ENCODE results near the gene TNIP2. TPM values are rescaled to one million over a fixed set of nuclear protein-coding genes. Genes with fewer than 3 reads are reported as not detected.
A peak's percentile ranks its signal among the peaks of the same experiment; 100 is the strongest.

The TNIP2 gene
- total and polyA plus RNA-seq, 2 of the 13 experiments (the other 11 are each of a cell fraction or from before 2014, with no cell fraction given) = 25.6 to 38.0 TPM

DNA sequence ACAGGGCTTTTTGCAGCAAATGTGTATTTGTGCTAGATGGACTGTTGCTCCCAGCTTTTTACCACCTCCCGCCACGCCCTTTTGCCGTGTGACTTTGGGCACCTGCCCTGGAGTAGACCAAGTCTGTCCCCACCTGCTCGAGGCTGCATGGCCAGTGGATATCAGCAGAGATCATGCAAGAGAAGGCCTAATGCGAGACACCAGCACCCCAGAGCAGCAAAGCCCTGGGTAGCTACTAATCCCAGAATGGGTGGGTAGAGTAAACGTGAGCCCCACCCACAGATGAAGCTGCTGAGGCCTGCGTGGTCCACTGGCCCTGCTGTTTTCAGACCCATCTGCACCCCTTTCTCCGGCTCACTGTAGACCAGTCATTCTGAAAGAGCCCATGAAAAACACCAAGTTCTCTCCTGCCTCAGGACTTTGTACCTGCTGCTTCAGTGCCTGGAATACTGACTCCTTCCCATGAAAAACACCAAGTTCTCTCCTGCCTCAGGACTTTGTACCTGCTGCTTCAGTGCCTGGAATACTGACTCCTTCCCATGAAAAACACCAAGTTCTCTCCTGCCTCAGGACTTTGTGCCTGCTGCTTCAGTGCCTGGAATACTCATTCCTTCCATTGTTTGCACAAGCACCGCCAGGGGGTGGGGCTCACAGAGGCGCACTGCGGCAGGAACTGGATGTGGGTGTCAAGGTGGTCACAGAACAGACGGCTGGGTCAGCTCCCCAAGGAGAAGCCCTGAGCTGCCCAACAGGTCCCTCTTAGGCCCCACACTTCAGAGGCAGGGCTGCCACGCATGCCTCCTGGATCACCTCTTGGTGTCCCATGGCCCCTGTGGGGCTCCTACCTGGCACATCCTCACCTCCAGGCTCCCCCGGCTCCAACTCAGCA, 5.1 kb upstream of the TNIP2 start (continued):
- no peak for TF ChIP-seq ATF1 (CRISPR knock-in tag; IDR thresholded peaks at IDR 0.05)
- no peak for TF ChIP-seq ZFAT (CRISPR knock-in tag; conservative IDR thresholded peaks at IDR 0.05)
- TF ChIP-seq ZMYM4 (CRISPR knock-in tag; IDR thresholded peaks at IDR 0.05) = peak; percentile 22; the same call in 1 of the 2 replicates
- TF ChIP-seq, protein P1, sequence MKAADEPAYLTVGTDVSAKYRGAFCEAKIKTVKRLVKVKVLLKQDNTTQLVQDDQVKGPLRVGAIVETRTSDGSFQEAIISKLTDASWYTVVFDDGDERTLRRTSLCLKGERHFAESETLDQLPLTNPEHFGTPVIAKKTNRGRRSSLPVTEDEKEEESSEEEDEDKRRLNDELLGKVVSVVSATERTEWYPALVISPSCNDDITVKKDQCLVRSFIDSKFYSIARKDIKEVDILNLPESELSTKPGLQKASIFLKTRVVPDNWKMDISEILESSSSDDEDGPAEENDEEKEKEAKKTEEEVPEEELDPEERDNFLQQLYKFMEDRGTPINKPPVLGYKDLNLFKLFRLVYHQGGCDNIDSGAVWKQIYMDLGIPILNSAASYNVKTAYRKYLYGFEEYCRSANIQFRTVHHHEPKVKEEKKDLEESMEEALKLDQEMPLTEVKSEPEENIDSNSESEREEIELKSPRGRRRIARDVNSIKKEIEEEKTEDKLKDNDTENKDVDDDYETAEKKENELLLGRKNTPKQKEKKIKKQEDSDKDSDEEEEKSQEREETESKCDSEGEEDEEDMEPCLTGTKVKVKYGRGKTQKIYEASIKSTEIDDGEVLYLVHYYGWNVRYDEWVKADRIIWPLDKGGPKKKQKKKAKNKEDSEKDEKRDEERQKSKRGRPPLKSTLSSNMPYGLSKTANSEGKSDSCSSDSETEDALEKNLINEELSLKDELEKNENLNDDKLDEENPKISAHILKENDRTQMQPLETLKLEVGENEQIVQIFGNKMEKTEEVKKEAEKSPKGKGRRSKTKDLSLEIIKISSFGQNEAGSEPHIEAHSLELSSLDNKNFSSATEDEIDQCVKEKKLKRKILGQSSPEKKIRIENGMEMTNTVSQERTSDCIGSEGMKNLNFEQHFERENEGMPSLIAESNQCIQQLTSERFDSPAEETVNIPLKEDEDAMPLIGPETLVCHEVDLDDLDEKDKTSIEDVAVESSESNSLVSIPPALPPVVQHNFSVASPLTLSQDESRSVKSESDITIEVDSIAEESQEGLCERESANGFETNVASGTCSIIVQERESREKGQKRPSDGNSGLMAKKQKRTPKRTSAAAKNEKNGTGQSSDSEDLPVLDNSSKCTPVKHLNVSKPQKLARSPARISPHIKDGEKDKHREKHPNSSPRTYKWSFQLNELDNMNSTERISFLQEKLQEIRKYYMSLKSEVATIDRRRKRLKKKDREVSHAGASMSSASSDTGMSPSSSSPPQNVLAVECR (CRISPR knock-in tag; IDR thresholded peaks at IDR 0.05; ENCODE audit: borderline replicate concordance) = no peak; the same call in 1 of the 2 replicates
- no peak for TF ChIP-seq HNRNPH1 (optimal IDR thresholded peaks at IDR 0.05; ENCODE audit: low read depth, low read length)
- no peak for TF ChIP-seq CHD2 (IDR thresholded peaks at IDR 0.05; ENCODE audit: low read depth, low read length)
- TF ChIP-seq ZNF674 (CRISPR knock-in tag; IDR thresholded peaks at IDR 0.05; ENCODE audit: low read depth) = no peak
- TF ChIP-seq, protein P2, sequence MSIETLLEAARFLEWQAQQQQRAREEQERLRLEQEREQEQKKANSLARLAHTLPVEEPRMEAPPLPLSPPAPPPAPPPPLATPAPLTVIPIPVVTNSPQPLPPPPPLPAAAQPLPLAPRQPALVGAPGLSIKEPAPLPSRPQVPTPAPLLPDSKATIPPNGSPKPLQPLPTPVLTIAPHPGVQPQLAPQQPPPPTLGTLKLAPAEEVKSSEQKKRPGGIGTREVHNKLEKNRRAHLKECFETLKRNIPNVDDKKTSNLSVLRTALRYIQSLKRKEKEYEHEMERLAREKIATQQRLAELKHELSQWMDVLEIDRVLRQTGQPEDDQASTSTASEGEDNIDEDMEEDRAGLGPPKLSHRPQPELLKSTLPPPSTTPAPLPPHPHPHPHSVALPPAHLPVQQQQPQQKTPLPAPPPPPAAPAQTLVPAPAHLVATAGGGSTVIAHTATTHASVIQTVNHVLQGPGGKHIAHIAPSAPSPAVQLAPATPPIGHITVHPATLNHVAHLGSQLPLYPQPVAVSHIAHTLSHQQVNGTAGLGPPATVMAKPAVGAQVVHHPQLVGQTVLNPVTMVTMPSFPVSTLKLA (IDR thresholded peaks at IDR 0.05) = no peak
- no peak for TF ChIP-seq ZNF225 (CRISPR knock-in tag; IDR thresholded peaks at IDR 0.05)
- peak; percentile 53; the same call in 1 of the 2 replicates for TF ChIP-seq SIN3A (IDR thresholded peaks at IDR 0.05; ENCODE audit: borderline replicate concordance, low read depth, low read length)
- TF ChIP-seq, protein P3, sequence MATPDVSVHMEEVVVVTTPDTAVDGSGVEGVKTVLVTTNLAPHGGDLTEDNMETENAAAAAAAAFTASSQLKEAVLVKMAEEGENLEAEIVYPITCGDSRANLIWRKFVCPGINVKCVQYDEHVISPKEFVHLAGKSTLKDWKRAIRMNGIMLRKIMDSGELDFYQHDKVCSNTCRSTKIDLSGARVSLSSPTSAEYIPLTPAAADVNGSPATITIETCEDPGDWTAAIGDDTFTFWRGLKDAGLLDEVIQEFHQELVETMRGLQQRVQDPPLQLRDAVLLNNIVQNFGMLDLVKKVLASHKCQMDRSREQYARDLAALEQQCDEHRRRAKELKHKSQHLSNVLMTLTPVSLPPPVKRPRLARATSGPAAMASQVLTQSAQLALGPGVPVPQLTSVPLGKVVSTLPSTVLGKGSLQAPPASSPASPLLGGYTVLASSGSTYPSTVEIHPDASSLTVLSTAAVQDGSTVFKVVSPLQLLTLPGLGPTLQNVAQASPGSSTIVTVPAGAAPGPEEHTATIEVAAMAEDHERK (CRISPR knock-in tag; IDR thresholded peaks at IDR 0.05; ENCODE audit: low read depth) = no peak
- TF ChIP-seq ZIK1 (CRISPR knock-in tag; IDR thresholded peaks at IDR 0.05; ENCODE audit: borderline replicate concordance, low read depth) = 0 out of 2 replicates have a peak, but pooled peaks have one; percentile 46
